GM12878 (cell line): Measurements from ENCODE around the gene PPP2R3B. TPM values are rescaled to one million over a fixed set of nuclear protein-coding genes. Genes with fewer than 3 reads are reported as not detected.

Experiments used
- ATAC-seq: fragments of 200-7000 bp; cut with Tn5 transposase; 3 replicates; pipeline ENCODE4 v1.9.1; 2020; ENCODE audit warnings: mild to moderate bottlenecking, moderate library complexity
- BruUV-seq: library from RNA; stranded (reverse); fragments of 400-500 nt; replicated peaks from 2 replicates; lab custom pipeline; 2021; lab: Mats Ljungman, UMichigan
- CTCF ChIA-PET: fragments of 300-600 bp; sonication (Branson Sonifier 250); formaldehyde crosslinking; extraction: SDS; loops from one replicate; lab custom pipeline; 2021; ENCODE audit warnings: inconsistent platforms; lab: Yijun Ruan, JAX
- POLR2A ChIA-PET: fragments of 350-600 bp; formaldehyde crosslinking; extraction: SDS; loops from one replicate; lab custom pipeline; 2021; ENCODE audit warnings: inconsistent platforms; lab: Charles Lee
- RAD21 ChIA-PET: fragments of 300-600 bp; sonication (Branson Sonifier 250); formaldehyde crosslinking; loops from one replicate; lab custom pipeline; 2023; ENCODE audit warnings: antibody characterized with exemption; ENCODE audit not compliant: unreplicated experiment; lab: Charles Lee
- SMC1A ChIA-PET: fragments of 300-600 bp; sonication (Branson Sonifier 250); formaldehyde crosslinking; loops from one replicate; lab custom pipeline; 2023; ENCODE audit not compliant: unreplicated experiment, uncharacterized antibody; lab: Charles Lee
- DNase-seq: peaks from one replicate; pipeline ENCODE4 v3.0.0-alpha.2; 2011; ENCODE audit warnings: low read depth, low spot score
- FAIRE-seq: peaks from 3 replicates; lab custom pipeline; 2011; peaks lifted over from hg19 to GRCh38; lab: Jason Lieb, UNC
- H2AFZ ChIP-seq: 2 replicates; pipeline ENCODE4 v1.6.0; 2011; ENCODE audit warnings: low read depth, low read length, control low read depth; ENCODE audit not compliant: control insufficient read depth
- H3K27ac ChIP-seq: 2 replicates; pipeline ENCODE4 v1.5.1; 2011; ENCODE audit warnings: control low read depth; ENCODE audit not compliant: control insufficient read depth, insufficient read depth
- H3K27me3 ChIP-seq, 2 experiments: replicated peaks in 1 of 2; 2 replicates each; pipeline versions ENCODE4 v1.6.0 to v1.6.1; 2011; ENCODE audit warnings: low read length in 1 of 2; ENCODE audit not compliant: control insufficient read depth in 2 of 2, insufficient read depth in 2 of 2
- H3K36me3 ChIP-seq, 2 experiments: 2 replicates each; pipeline ENCODE4 v1.5.1; 2011; ENCODE audit warnings: low read length in 1 of 2; ENCODE audit not compliant: control insufficient read depth in 2 of 2, insufficient read depth in 2 of 2
- H3K4me1 ChIP-seq: 2 replicates; pipeline ENCODE4 v1.6.1; 2011; ENCODE audit warnings: mild to moderate bottlenecking, low read length, moderate library complexity, mixed read lengths; ENCODE audit not compliant: control insufficient read depth, insufficient read depth
- H3K4me2 ChIP-seq: 2 replicates; pipeline ENCODE4 v1.6.0; 2011; ENCODE audit warnings: control low read depth; ENCODE audit not compliant: control insufficient read depth, insufficient read depth
- H3K4me3 ChIP-seq: fragments of 200-600 bp; sonication (generic); 2 replicates; pipeline ENCODE4 v1.5.1; 2016
- H3K79me2 ChIP-seq: 2 replicates; pipeline ENCODE4 v1.6.0; 2011; ENCODE audit warnings: low read length; ENCODE audit not compliant: control insufficient read depth, insufficient read depth
- H3K9ac ChIP-seq: 2 replicates; pipeline ENCODE4 v1.8.0; 2011; ENCODE audit warnings: low read length, control low read depth, mixed read lengths; ENCODE audit not compliant: control insufficient read depth, insufficient read depth
- H3K9me3 ChIP-seq: replicated peaks from 3 replicates; pipeline ENCODE4 v1.5.1; 2011; ENCODE audit warnings: mild to moderate bottlenecking, low read length; ENCODE audit not compliant: control insufficient read depth, insufficient read depth
- H4K20me1 ChIP-seq: 2 replicates; pipeline ENCODE4 v1.6.0; 2011; ENCODE audit not compliant: control insufficient read depth, insufficient read depth
- BCL11A ChIP-seq: IDR thresholded peaks from 2 replicates; pipeline ENCODE4 v1.6.1; 2011; ENCODE audit warnings: low read depth, low read length
- CBX3 ChIP-seq: fragments of 200-600 bp; sonication (generic); IDR thresholded peaks from 2 replicates; pipeline ENCODE4 v1.6.1; 2016; ENCODE audit warnings: low read depth, borderline replicate concordance
- EZH2 ChIP-seq: IDR thresholded peaks from 2 replicates; pipeline ENCODE4 v1.6.1; 2012; ENCODE audit warnings: low read depth, mild to moderate bottlenecking, control low read depth, inconsistent platforms, low read length, borderline replicate concordance; ENCODE audit not compliant: control insufficient read depth
- HDAC6 ChIP-seq: fragments of 200-600 bp; sonication (generic); IDR thresholded peaks from one replicate; pipeline ENCODE4 v1.8.0; 2017; ENCODE audit warnings: antibody characterized with exemption; ENCODE audit not compliant: unreplicated experiment
- IKZF2 ChIP-seq, 2 experiments: fragments of 450-650 bp; IDR thresholded peaks; 2 replicates each; pipeline ENCODE4 v1.6.1; 2017; ENCODE audit warnings: mild to moderate bottlenecking in 2 of 2, moderate library complexity in 2 of 2
- SMARCA5 ChIP-seq: fragments of 450-650 bp; IDR thresholded peaks from 2 replicates; pipeline ENCODE4 v1.6.1; 2017; ENCODE audit warnings: mild to moderate bottlenecking
- STAT3 ChIP-seq: IDR thresholded peaks from 2 replicates; pipeline ENCODE4 v1.6.1; 2011; ENCODE audit warnings: low read depth, low read length, improper control_type of control experiment
- YBX1 ChIP-seq: fragments of 450-650 bp; IDR thresholded peaks from 2 replicates; pipeline ENCODE4 v1.6.1; 2016; ENCODE audit warnings: antibody characterized with exemption
- YY1 ChIP-seq: IDR thresholded peaks from 2 replicates; pipeline ENCODE4 v1.6.1; 2011; ENCODE audit warnings: low read depth, mild to moderate bottlenecking, low read length
- ZZZ3 ChIP-seq: IDR thresholded peaks from 2 replicates; pipeline ENCODE4 v1.6.1; 2011; ENCODE audit warnings: low read depth; ENCODE audit not compliant: control insufficient read depth, insufficient read length
- WGBS: methylation state at CpG from one replicate; pipeline ENCODE4 v1.1.6; 2016; ENCODE audit warnings: low lambda C conversion rate; ENCODE audit not compliant: insufficient replicate concordance, insufficient coverage; ENCODE audit errors: missing lambda C conversion rate; 5-methylcytosine and 5-hydroxymethylcytosine counted together
- in situ Hi-C: fragments of 300-500 bp; cut with MboI; formaldehyde crosslinking; loops from 9 replicates; pipeline ENCODE4 v1.14.3; 2018; ENCODE audit warnings: mixed read lengths
- intact Hi-C: fragments of 100-400 bp; cut with micrococcal nuclease; formaldehyde crosslinking; loops from one replicate; pipeline ENCODE4 v1.14.2; 2022; ENCODE audit not compliant: unreplicated experiment
- polyA plus RNA-seq, 11 experiments: library from polyadenylated mRNA; depleted of rRNA in 4 of 11; unstranded in 6 of 11; stranded (reverse) in 5 of 11; fragments of >200 nt; fragmentation: Nextera tagmentation in 4 of 11; fragmentation: Illumina TruSeq in 1 of 11; extraction: Ambion mirVana in 4 of 11; extraction: Trizol in 1 of 11; gene quantifications; 1 replicate in 1 of 11; 2 replicates in 10 of 11; pipeline versions ENCODE4 v1.2.1 to v1.2.3, GENCODE V29; 2011 to 2016; ENCODE audit warnings: inconsistent platforms in 2 of 11, missing spikeins in 2 of 11, low read depth in 1 of 11
- total RNA-seq, 4 experiments: library from RNA; depleted of rRNA in 3 of 4; stranded (reverse); fragments of >200 nt in 3 of 4; fragmentation: Illumina TruSeq in 1 of 4; extraction: Trizol in 1 of 4; gene quantifications; 2 replicates each; pipeline versions ENCODE4 v1.2.1 to v1.2.3, GENCODE V29; 2013 to 2021
- TF ChIP-seq, protein P1 (sequence below): IDR thresholded peaks from 2 replicates; pipeline ENCODE4 v1.6.1; 2011; ENCODE audit warnings: low read depth, low read length, improper control_type of control experiment, borderline replicate concordance
- TF ChIP-seq, protein P2 (sequence below): fragments of 450-650 bp; IDR thresholded peaks from 2 replicates; pipeline ENCODE4 v1.6.1; 2016; ENCODE audit warnings: mild to moderate bottlenecking
- TF ChIP-seq, protein P3 (sequence below): IDR thresholded peaks from 2 replicates; pipeline ENCODE4 v1.6.1; 2012; ENCODE audit warnings: mild to moderate bottlenecking, low read depth, low read length

Gene PPP2R3B
- total and polyA plus RNA-seq, 10 of the 15 experiments (the other 5 are each of a cell fraction or from before 2014, with no cell fraction given), result 0.11 to 34.3 (median 9.7) TPM; not detected in 1

DNA sequence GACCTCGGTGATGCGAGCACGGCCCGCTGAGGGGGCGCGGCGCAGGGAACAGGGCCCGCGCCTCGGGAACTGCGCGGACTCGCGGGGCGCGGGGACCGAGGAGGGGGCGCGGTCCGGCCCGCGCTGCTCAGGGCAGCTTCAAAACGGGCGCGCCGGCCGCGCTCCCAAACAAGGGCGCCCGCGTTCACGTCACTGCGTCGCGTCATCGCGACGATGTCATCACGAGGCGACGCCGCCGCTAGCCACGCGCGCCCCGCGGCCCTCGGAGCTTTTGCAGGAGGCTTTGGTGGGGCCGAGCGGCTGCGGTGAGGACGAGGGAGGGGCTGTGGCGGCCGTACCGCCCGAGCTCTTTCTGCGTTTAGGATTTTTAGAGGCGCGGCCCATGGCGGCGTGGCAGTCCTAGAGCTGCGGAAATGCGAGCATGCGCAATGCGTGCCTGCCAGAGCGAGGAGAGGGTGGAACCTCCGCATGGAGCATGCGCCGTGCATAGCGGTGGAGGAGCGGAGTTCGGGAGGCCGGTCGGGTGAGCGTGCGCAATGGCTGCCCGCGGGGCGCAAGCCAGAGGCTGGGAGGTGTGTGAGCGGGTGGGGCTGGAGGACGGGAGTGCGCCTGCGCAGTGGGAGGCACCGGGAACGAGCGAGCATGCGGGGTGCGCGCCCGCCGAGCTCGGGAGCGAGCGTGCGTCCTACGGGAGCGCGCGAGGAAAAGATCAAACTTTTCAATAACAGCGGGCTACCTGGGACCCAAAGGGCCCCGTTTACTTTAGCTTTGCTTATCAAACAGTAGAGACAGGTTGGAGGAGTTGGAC, at the start of gene PPP2R3B (continued):
- TF ChIP-seq, protein P1, sequence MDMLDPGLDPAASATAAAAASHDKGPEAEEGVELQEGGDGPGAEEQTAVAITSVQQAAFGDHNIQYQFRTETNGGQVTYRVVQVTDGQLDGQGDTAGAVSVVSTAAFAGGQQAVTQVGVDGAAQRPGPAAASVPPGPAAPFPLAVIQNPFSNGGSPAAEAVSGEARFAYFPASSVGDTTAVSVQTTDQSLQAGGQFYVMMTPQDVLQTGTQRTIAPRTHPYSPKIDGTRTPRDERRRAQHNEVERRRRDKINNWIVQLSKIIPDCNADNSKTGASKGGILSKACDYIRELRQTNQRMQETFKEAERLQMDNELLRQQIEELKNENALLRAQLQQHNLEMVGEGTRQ, result no peak
- peak; percentile 28; the same call in 1 of the 2 replicates for TF ChIP-seq SMARCA5

- H3K9ac ChIP-seq, result no peak overlapping the region
- no peak overlapping the region for H3K4me3 ChIP-seq
- H3K4me2 ChIP-seq, result no peak overlapping the region
- no peak for FAIRE-seq
- intact Hi-C loops, result no loop called here
- no peaks in the 10 kb centered on the region for H3K36me3 ChIP-seq
- TF ChIP-seq, protein P2, sequence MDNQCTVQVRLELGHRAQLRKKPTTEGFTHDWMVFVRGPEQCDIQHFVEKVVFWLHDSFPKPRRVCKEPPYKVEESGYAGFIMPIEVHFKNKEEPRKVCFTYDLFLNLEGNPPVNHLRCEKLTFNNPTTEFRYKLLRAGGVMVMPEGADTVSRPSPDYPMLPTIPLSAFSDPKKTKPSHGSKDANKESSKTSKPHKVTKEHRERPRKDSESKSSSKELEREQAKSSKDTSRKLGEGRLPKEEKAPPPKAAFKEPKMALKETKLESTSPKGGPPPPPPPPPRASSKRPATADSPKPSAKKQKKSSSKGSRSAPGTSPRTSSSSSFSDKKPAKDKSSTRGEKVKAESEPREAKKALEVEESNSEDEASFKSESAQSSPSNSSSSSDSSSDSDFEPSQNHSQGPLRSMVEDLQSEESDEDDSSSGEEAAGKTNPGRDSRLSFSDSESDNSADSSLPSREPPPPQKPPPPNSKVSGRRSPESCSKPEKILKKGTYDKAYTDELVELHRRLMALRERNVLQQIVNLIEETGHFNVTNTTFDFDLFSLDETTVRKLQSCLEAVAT, result no peak
- no peak for TF ChIP-seq STAT3
- TF ChIP-seq YY1, result no peak
- TF ChIP-seq IKZF2 (IDR thresholded peaks at IDR 0.05), result no peak
- TF ChIP-seq HDAC6, result no peak
- TF ChIP-seq YBX1, result no peak
- TF ChIP-seq, protein P3, sequence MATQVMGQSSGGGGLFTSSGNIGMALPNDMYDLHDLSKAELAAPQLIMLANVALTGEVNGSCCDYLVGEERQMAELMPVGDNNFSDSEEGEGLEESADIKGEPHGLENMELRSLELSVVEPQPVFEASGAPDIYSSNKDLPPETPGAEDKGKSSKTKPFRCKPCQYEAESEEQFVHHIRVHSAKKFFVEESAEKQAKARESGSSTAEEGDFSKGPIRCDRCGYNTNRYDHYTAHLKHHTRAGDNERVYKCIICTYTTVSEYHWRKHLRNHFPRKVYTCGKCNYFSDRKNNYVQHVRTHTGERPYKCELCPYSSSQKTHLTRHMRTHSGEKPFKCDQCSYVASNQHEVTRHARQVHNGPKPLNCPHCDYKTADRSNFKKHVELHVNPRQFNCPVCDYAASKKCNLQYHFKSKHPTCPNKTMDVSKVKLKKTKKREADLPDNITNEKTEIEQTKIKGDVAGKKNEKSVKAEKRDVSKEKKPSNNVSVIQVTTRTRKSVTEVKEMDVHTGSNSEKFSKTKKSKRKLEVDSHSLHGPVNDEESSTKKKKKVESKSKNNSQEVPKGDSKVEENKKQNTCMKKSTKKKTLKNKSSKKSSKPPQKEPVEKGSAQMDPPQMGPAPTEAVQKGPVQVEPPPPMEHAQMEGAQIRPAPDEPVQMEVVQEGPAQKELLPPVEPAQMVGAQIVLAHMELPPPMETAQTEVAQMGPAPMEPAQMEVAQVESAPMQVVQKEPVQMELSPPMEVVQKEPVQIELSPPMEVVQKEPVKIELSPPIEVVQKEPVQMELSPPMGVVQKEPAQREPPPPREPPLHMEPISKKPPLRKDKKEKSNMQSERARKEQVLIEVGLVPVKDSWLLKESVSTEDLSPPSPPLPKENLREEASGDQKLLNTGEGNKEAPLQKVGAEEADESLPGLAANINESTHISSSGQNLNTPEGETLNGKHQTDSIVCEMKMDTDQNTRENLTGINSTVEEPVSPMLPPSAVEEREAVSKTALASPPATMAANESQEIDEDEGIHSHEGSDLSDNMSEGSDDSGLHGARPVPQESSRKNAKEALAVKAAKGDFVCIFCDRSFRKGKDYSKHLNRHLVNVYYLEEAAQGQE, result no peak
- no peak for TF ChIP-seq BCL11A
- TF ChIP-seq ZZZ3, result no peak
- no peak for TF ChIP-seq CBX3
- TF ChIP-seq EZH2, result no peak
- ATAC-seq, result no peak
- ChIA-PET CTCF (no interaction called here), RAD21 (no interaction called here), SMC1A (no interaction called here), POLR2A (no interaction called here)
- H3K27ac ChIP-seq, result no peak overlapping the region
- no peaks in the 10 kb centered on the region for H3K4me1 ChIP-seq
- no peaks in the 10 kb centered on the region for H3K27me3 ChIP-seq
- no peaks in the 10 kb centered on the region for H4K20me1 ChIP-seq
- WGBS, result 70% methylated on average over 24 of the region's 29 CpGs
- H3K9me3 ChIP-seq, result no peaks in the 10 kb centered on the region; the same call in 2 of the 3 replicates
- no TSS peak for BruUV-seq
- DNase-seq, result no peak
- no peaks in the 10 kb centered on the region for H3K79me2 ChIP-seq
- in situ Hi-C loops, result no loop called here
- H2AFZ ChIP-seq, result no peak overlapping the region
These were observed 48.9 kb upstream of the PPP2R3B start for GRCh38 chrX:435536-436122.
